ENCODE measurements around the gene BCL2L1. TPM values are rescaled to one million over a fixed set of nuclear protein-coding genes. Genes with fewer than 3 reads are reported as not detected.

The BCL2L1 gene
- total RNA-seq, 6 donors from 2014 or later = 131 to 245 (median 182) TPM

DNA sequence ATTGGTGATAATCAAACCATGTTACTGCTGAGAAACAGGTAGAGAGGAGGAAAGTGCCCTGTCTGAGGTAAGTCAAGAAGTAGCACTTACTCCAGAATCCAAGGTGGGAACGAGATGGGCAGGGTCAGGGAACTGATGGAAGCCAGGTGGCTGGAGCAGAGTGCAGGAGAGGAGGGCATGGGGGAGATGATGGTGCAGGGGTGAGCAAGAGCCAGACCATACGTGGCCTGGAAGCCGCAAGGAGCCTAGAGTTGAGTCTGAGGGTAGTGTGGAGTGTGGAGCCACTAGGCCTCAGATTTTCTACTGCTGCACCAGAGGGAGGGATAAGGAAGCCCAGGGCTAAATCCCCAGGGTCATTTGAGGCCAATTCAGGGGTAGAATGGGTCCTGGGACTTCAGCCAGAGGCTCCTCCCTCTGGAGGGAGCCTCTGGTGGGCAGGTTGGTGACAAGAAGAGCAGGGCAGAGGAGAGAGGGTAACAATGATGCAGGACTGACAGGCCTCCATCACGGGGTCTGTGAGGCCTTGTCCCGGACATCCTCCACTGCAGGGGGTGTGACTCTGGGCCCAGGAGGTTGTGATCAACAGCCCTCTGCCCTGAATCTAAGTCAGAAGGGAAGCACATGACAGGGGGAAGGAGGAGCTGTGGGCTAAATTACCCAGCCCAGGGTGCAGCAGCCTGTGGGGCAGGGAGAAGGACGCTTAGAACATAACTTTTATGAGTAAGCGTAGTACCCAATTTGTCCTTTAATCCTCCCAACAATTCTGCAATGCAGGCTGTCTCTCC is 56.2 kb downstream of the BCL2L1 start:
- Histone ChIP-seq H3K36me3 (peaks cover 0 to 35% (median 21%) of the 10 kb centered on the region in 4 donors), H3K9me3 (no peaks in the 10 kb centered on the region), H3K4me1 (peaks cover 86 to 95% (median 93%) of the 10 kb centered on the region in 4 donors), H3K27ac (peak overlapping the region; percentile 76 to 90 (median 89)), H3K27me3 (no peaks in the 10 kb centered on the region), H3K4me3 (no peak overlapping the region)
- DNase-seq (peak in 1 of 2 donors; percentile 72), ATAC-seq (ENCODE audit: low FRiP score in 2 of 2) (peak; percentile 58 to 65)
- WGBS, 2 donors = 61 to 71% methylated on average over 7 of the region's 7 CpGs
- TF ChIP-seq EP300 (IDR thresholded peaks at IDR 0.05) = peak in 1 of 4 donors; percentile 75
- peak in 2 of 6 experiments; percentile 21 to 23 for TF ChIP-seq CTCF (IDR thresholded peaks at IDR 0.05)
- peak in 1 of 4 donors; percentile 66 for TF ChIP-seq POLR2A (IDR thresholded peaks at IDR 0.05)
- TF ChIP-seq POLR2AphosphoS5 (IDR thresholded peaks at IDR 0.05) = peak in 1 of 2 donors; percentile 45

DNA sequence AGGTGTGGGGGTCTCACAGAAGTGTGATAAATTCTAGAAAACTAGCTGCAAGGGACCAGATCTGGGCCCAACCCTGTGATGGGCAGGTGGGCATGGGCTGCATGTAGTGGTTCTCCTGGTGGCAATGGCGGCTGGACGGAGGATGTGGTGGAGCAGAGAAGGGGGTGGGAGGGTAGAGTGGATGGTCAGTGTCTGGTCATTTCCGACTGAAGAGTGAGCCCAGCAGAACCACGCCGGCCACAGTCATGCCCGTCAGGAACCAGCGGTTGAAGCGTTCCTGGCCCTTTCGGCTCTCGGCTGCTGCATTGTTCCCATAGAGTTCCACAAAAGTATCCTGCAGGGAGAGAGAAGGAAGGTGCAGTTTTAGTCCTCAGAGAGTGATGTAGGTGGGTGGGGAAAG is 56.9 kb downstream of the BCL2L1 start:
- Histone ChIP-seq H3K4me3 (no peak overlapping the region), H3K4me1 (peaks cover 82 to 92% (median 88%) of the 10 kb centered on the region in 4 donors), H3K36me3 (peaks cover 0 to 35% (median 21%) of the 10 kb centered on the region in 4 donors), H3K27ac (peak overlapping the region; percentile 76 to 90 (median 89)), H3K27me3 (no peaks in the 10 kb centered on the region), H3K9me3 (no peaks in the 10 kb centered on the region)
- 91 to 95% methylated on average over 8 to 10 of the region's 10 CpGs for WGBS, 2 donors
- no peak for ATAC-seq (ENCODE audit: low FRiP score in 2 of 2)
- DNase-seq = no peak
- TF ChIP-seq CTCF (IDR thresholded peaks at IDR 0.05) = no peak
- TF ChIP-seq POLR2AphosphoS5 (IDR thresholded peaks at IDR 0.05) = no peak
- TF ChIP-seq POLR2A (IDR thresholded peaks at IDR 0.05) = no peak
- TF ChIP-seq EP300 (IDR thresholded peaks at IDR 0.05) = no peak

GRCh38 chr20:31664696-31665354 is 57.8 kb downstream of the BCL2L1 start:
- DNase-seq (peak in 1 of 2 donors; percentile 52), ATAC-seq (ENCODE audit: low FRiP score in 2 of 2) (no peak)
- TF ChIP-seq POLR2A (IDR thresholded peaks at IDR 0.05) = no peak
- H3K27ac ChIP-seq = peak overlapping the region; percentile 61 to 90 (median 89)
- peaks cover 73 to 84% (median 78%) of the 10 kb centered on the region in 4 donors for H3K4me1 ChIP-seq
- no peaks in the 10 kb centered on the region for H3K9me3 ChIP-seq
- H3K27me3 ChIP-seq = no peaks in the 10 kb centered on the region
- WGBS, 2 donors = 62 to 67% methylated on average over 2 of the region's 2 CpGs
- no peak overlapping the region for H3K4me3 ChIP-seq
- H3K36me3 ChIP-seq = peaks cover 0 to 35% (median 21%) of the 10 kb centered on the region in 4 donors

DNA sequence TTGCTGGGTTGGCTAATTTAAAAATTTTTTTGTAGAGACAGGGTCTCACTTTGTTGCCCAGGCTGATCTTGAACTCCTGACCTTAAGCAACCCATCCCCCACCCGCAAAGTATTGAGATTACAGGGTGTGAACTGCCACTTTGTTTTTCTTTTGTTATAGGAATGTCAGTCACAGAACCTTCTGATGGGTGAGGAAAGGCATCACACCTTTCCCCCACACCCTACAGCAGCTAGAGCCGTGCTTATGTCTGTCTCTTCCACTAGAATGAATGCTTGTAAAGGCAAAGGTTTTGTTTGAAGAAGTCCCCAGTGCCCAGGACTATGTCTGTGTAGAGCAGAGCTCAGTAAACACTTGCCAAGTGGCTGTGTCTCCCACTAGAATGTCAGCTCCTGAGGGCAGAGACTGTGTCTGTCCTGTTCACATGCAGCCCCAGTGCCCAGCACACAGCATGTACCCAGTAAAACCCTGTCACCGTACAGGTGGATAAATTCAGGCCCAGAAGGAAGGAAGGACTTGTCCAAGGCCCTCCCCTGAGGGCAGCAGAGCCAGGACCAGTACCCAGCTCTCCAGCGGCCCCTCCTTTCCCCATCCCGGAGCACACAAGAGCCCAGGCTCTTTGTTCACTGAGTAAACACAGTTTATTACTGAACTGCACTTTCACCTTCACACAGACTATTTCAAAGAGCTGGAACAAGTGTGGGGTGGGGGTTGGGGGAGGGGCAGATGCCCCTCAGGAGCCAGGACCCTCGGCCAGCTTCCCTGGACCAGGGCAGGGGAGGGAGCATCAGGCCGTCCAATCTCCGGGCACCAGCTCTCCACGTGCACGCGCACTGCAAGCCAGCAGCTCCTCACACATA is 58.6 kb downstream of the BCL2L1 start:
- no peaks in the 10 kb centered on the region for H3K9me3 ChIP-seq
- H3K27me3 ChIP-seq = no peaks in the 10 kb centered on the region
- H3K4me3 ChIP-seq = no peak overlapping the region
- ATAC-seq (ENCODE audit: low FRiP score in 2 of 2) (peak; percentile 12 to 44), DNase-seq (peak; percentile 46 to 83)
- peak in 1 of 4 donors; percentile 29 for TF ChIP-seq POLR2A (IDR thresholded peaks at IDR 0.05)
- TF ChIP-seq EP300 (IDR thresholded peaks at IDR 0.05) = no peak
- TF ChIP-seq POLR2AphosphoS5 (IDR thresholded peaks at IDR 0.05) = peak in 1 of 2 donors; percentile 6
- no peak for TF ChIP-seq CTCF (IDR thresholded peaks at IDR 0.05)
- H3K27ac ChIP-seq = peak overlapping the region; percentile 61 to 90 (median 89)
- peaks cover 65 to 77% (median 71%) of the 10 kb centered on the region in 4 donors for H3K4me1 ChIP-seq
- WGBS, 2 donors = 54 to 55% methylated on average over 8 to 11 of the region's 11 CpGs
- peaks cover 0 to 35% (median 19%) of the 10 kb centered on the region in 4 donors for H3K36me3 ChIP-seq

All from upper lobe of left lung (tissue), 6 donors.